Fibroblast of lung (primary cell): ENCODE data around the gene DIP2C. TPM values are rescaled to one million over a fixed set of nuclear protein-coding genes. Genes with fewer than 3 reads are reported as not detected.

Experiments used
- DNase-seq, 2 donors: peaks; one replicate each; pipeline versions ENCODE4 v3.0.0 to v3.0.0-alpha.2; 2010; ENCODE audit warnings: low read depth in 2 of 2
- H2AFZ ChIP-seq: 2 replicates; pipeline ENCODE4 v1.5.1; 2012; ENCODE audit warnings: low read length, control low read depth, inconsistent platforms
- H3K27ac ChIP-seq: 2 replicates; pipeline ENCODE4 v1.5.1; 2011; ENCODE audit warnings: low read length, control low read depth; ENCODE audit not compliant: insufficient read depth
- H3K27me3 ChIP-seq: 2 replicates; pipeline ENCODE4 v1.5.1; 2011; ENCODE audit warnings: mild to moderate bottlenecking, low read length; ENCODE audit not compliant: control insufficient read depth, insufficient read depth
- H3K36me3 ChIP-seq: 2 replicates; pipeline ENCODE4 v1.5.1; 2011; ENCODE audit warnings: low read length; ENCODE audit not compliant: control insufficient read depth, insufficient read depth
- H3K4me1 ChIP-seq: 2 replicates; pipeline ENCODE4 v1.5.1; 2011; ENCODE audit warnings: low read length; ENCODE audit not compliant: control insufficient read depth, insufficient read depth; ENCODE audit errors: extremely low read depth
- H3K4me2 ChIP-seq: 2 replicates; pipeline ENCODE4 v1.5.1; 2011; ENCODE audit warnings: low read length, control low read depth; ENCODE audit not compliant: insufficient read depth; ENCODE audit errors: extremely low read depth
- H3K4me3 ChIP-seq, 4 experiments: fragments of 200-600 bp in 1 of 4; sonication (generic) in 1 of 4; replicated peaks in 1 of 4; 2 replicates each; pipeline ENCODE4 v1.5.1; 2011 to 2016; ENCODE audit warnings: low read length in 4 of 4, low read depth in 3 of 4, mild to moderate bottlenecking in 3 of 4, control low read depth in 2 of 4, inconsistent platforms in 1 of 4, mixed read lengths in 1 of 4; ENCODE audit not compliant: insufficient read depth in 1 of 4; ENCODE audit errors: control extremely low read depth in 1 of 4
- H3K79me2 ChIP-seq: 2 replicates; pipeline ENCODE4 v1.5.1; 2012; ENCODE audit warnings: mild to moderate bottlenecking, low read length, inconsistent platforms; ENCODE audit not compliant: control insufficient read depth, insufficient read depth
- H3K9ac ChIP-seq: 2 replicates; pipeline ENCODE4 v1.5.1; 2011; ENCODE audit warnings: mild to moderate bottlenecking, low read length, control low read depth; ENCODE audit not compliant: insufficient read depth
- H3K9me3 ChIP-seq: 2 replicates; pipeline ENCODE4 v1.5.1; 2012; ENCODE audit warnings: low read depth, low read length; ENCODE audit not compliant: control insufficient read depth, insufficient read depth
- H4K20me1 ChIP-seq: 2 replicates; pipeline ENCODE4 v1.5.1; 2011; ENCODE audit warnings: low read length; ENCODE audit not compliant: control insufficient read depth, insufficient read depth; ENCODE audit errors: extremely low read depth
- CTCF ChIP-seq, 2 donors: IDR thresholded peaks in 1 of 2; conservative IDR thresholded peaks in 1 of 2; 1 replicate in 1 of 2; 2 replicates in 1 of 2; pipeline ENCODE4 v1.5.1; 2011 to 2012; ENCODE audit warnings: low read length in 2 of 2, control low read depth in 1 of 2, inconsistent platforms in 1 of 2, low read depth in 1 of 2, mild to moderate bottlenecking in 1 of 2
- EZH2 ChIP-seq: IDR thresholded peaks from 2 replicates; pipeline ENCODE4 v1.5.1; 2012; ENCODE audit warnings: low read length, control low read depth, mild to moderate bottlenecking; ENCODE audit errors: missing control alignments
- polyA plus RNA-seq, 2 donors: library from polyadenylated mRNA; depleted of rRNA in 1 of 2; stranded (reverse) in 1 of 2; unstranded in 1 of 2; fragments of >200 nt; gene quantifications; 2 replicates each; pipeline ENCODE4 v1.2.1, GENCODE V29; 2011 to 2012; ENCODE audit warnings: missing spikeins in 1 of 2
- total RNA-seq: library from RNA; depleted of rRNA; stranded (reverse); fragments of >200 nt; gene quantifications from 2 replicates; pipeline ENCODE4 v1.2.1, GENCODE V29; 2014

The DIP2C gene
- total and polyA plus RNA-seq, 2 donors (not counting 1 experiment from before 2014, with no cell fraction given) = 10.7 to 18.3 TPM

GRCh38 chr10:488933-489215, 200.6 kb downstream of the DIP2C start:
- DNase-seq = no peak
- Histone ChIP-seq H3K36me3 (no peaks in the 10 kb centered on the region), H4K20me1 (no peaks in the 10 kb centered on the region), H3K27me3 (no peaks in the 10 kb centered on the region), H3K4me2 (no peak overlapping the region), H3K4me3 (no peak overlapping the region), H2AFZ (no peak overlapping the region), H3K79me2 (no peaks in the 10 kb centered on the region), H3K27ac (no peak overlapping the region), H3K9ac (no peak overlapping the region), H3K9me3 (no peaks in the 10 kb centered on the region), H3K4me1 (peaks cover 11% of the 10 kb centered on the region)
- TF ChIP-seq CTCF (conservative IDR thresholded peaks at IDR 0.05 in 1 of 2, IDR thresholded peaks at IDR 0.05 in 1 of 2; ENCODE audit: low read depth in 1 of 2, low read length in 2 of 2) (no peak), EZH2 (no peak)

- H3K4me1 ChIP-seq = peaks cover 11% of the 10 kb centered on the region
- no peak for TF ChIP-seq EZH2
- no peak for TF ChIP-seq CTCF (conservative IDR thresholded peaks at IDR 0.05 in 1 of 2, IDR thresholded peaks at IDR 0.05 in 1 of 2; ENCODE audit: low read depth in 1 of 2, low read length in 2 of 2)
- H2AFZ ChIP-seq = no peak overlapping the region
- DNase-seq = no peak
- H3K27ac ChIP-seq = no peak overlapping the region
- H3K27me3 ChIP-seq = no peaks in the 10 kb centered on the region
- H3K9me3 ChIP-seq = no peaks in the 10 kb centered on the region
- no peaks in the 10 kb centered on the region for H3K79me2 ChIP-seq
- H3K36me3 ChIP-seq = no peaks in the 10 kb centered on the region
- no peak overlapping the region for H3K4me3 ChIP-seq
- H4K20me1 ChIP-seq = no peaks in the 10 kb centered on the region
- H3K9ac ChIP-seq = no peak overlapping the region
- H3K4me2 ChIP-seq = no peak overlapping the region
These were observed 201.2 kb downstream of the DIP2C start for GRCh38 chr10:488081-488932.

GRCh38 chr10:486666-487322, 202.7 kb downstream of the DIP2C start:
- no peak overlapping the region for H2AFZ ChIP-seq
- no peaks in the 10 kb centered on the region for H3K27me3 ChIP-seq
- H3K4me2 ChIP-seq = no peak overlapping the region
- no peak overlapping the region for H3K27ac ChIP-seq
- H3K36me3 ChIP-seq = peaks cover 2% of the 10 kb centered on the region
- no peaks in the 10 kb centered on the region for H4K20me1 ChIP-seq
- no peaks in the 10 kb centered on the region for H3K9me3 ChIP-seq
- H3K79me2 ChIP-seq = no peaks in the 10 kb centered on the region
- DNase-seq = no peak
- no peak overlapping the region for H3K9ac ChIP-seq
- H3K4me1 ChIP-seq = peaks cover 11% of the 10 kb centered on the region
- TF ChIP-seq EZH2 = no peak
- no peak for TF ChIP-seq CTCF (conservative IDR thresholded peaks at IDR 0.05 in 1 of 2, IDR thresholded peaks at IDR 0.05 in 1 of 2; ENCODE audit: low read depth in 1 of 2, low read length in 2 of 2)
- H3K4me3 ChIP-seq = no peak overlapping the region
